Endothelial cell of umbilical vein (primary cell): Measurements from ENCODE around the gene MAX. TPM values are rescaled to one million over a fixed set of nuclear protein-coding genes. Genes with fewer than 3 reads are reported as not detected.

ENCODE experiments used
- Bru-seq: library from RNA; stranded (reverse); fragments of 400-500 nt; gene quantifications from one replicate; lab custom pipeline; 2021; lab: Mats Ljungman, UMichigan
- BruChase-seq, 2 experiments: library from RNA; stranded (reverse); fragments of 400-500 nt; gene quantifications; one replicate each; lab custom pipeline; 2021; lab: Mats Ljungman, UMichigan
- BruUV-seq: library from RNA; stranded (reverse); fragments of 400-500 nt; replicated peaks from 2 replicates; lab custom pipeline; 2021; lab: Mats Ljungman, UMichigan
- CTCF ChIA-PET: fragments of 300-600, 350-600 bp; sonication (Branson Sonifier 250); formaldehyde crosslinking; loops from one replicate; lab custom pipeline; 2021; ENCODE audit warnings: antibody characterized with exemption, inconsistent platforms; lab: Charles Lee
- POLR2A ChIA-PET: fragments of 300-600, 350-600 bp; sonication (Branson Sonifier 250); formaldehyde crosslinking; loops from one replicate; lab custom pipeline; 2021; ENCODE audit warnings: antibody characterized with exemption, inconsistent platforms; lab: Charles Lee
- DNase-seq: peaks from one replicate; pipeline ENCODE4 v3.0.0-alpha.2; 2011; ENCODE audit warnings: low read depth, low spot score
- FAIRE-seq: peaks from 2 replicates; lab custom pipeline; 2011; peaks lifted over from hg19 to GRCh38; lab: Jason Lieb, UNC
- H2AFZ ChIP-seq: 2 replicates; pipeline ENCODE4 v1.6.0; 2012; ENCODE audit warnings: low read depth, low read length, control low read depth, inconsistent platforms
- H3K27ac ChIP-seq: 2 replicates; pipeline ENCODE4 v1.5.1; 2011; ENCODE audit warnings: low read depth, mild to moderate bottlenecking, control low read depth, low read length, moderate library complexity; ENCODE audit not compliant: insufficient read depth
- H3K27me3 ChIP-seq, 2 experiments: 2 replicates each; pipeline versions ENCODE4 v1.6.0 to v1.6.1; 2011; ENCODE audit warnings: low read length in 2 of 2, mixed read lengths in 1 of 2; ENCODE audit not compliant: control insufficient read depth in 2 of 2, insufficient read depth in 2 of 2
- H3K36me3 ChIP-seq, 2 experiments: 2 replicates in 1 of 2; 3 replicates in 1 of 2; pipeline ENCODE4 v1.5.1; 2011; ENCODE audit warnings: low read length in 2 of 2, mild to moderate bottlenecking in 1 of 2, moderate library complexity in 1 of 2; ENCODE audit not compliant: control insufficient read depth in 2 of 2, insufficient read depth in 2 of 2; ENCODE audit errors: extremely low read depth in 1 of 2
- H3K4me1 ChIP-seq: 3 replicates; pipeline ENCODE4 v1.5.1; 2011; ENCODE audit warnings: mild to moderate bottlenecking, low read length; ENCODE audit not compliant: control insufficient read depth, insufficient read depth; ENCODE audit errors: extremely low read depth
- H3K4me2 ChIP-seq: 2 replicates; pipeline ENCODE4 v1.6.1; 2011; ENCODE audit warnings: low read length, control low read depth, mixed read lengths; ENCODE audit not compliant: insufficient read depth
- H3K4me3 ChIP-seq, 3 experiments: fragments of 200-600 bp in 1 of 3; sonication (generic), shearing (Covaris generic) in 1 of 3; replicated peaks in 1 of 3; 2 replicates each; pipeline ENCODE4 v1.5.1; 2011 to 2016; ENCODE audit warnings: control low read depth in 3 of 3, low read length in 3 of 3, mild to moderate bottlenecking in 2 of 3, inconsistent platforms in 1 of 3, low read depth in 1 of 3, moderate library complexity in 1 of 3; ENCODE audit not compliant: insufficient read depth in 1 of 3
- H3K79me2 ChIP-seq: 2 replicates; pipeline ENCODE4 v1.6.0; 2012; ENCODE audit warnings: low read length, inconsistent platforms; ENCODE audit not compliant: control insufficient read depth, insufficient read depth
- H3K9ac ChIP-seq: replicated peaks from 2 replicates; pipeline ENCODE3; 2011; ENCODE audit warnings: low read length, control low read depth; ENCODE audit not compliant: insufficient read depth; ENCODE audit errors: extremely low read depth
- H3K9me1 ChIP-seq: replicated peaks from 3 replicates; pipeline ENCODE4 v1.6.0; 2011; ENCODE audit warnings: mild to moderate bottlenecking, low read length; ENCODE audit not compliant: control insufficient read depth, insufficient read depth; ENCODE audit errors: extremely low read depth
- H3K9me3 ChIP-seq: replicated peaks from 2 replicates; pipeline ENCODE4 v1.5.1; 2012; ENCODE audit warnings: low read length, inconsistent platforms; ENCODE audit not compliant: control insufficient read depth, insufficient read depth
- H4K20me1 ChIP-seq: replicated peaks from 2 replicates; pipeline ENCODE3; 2011; ENCODE audit warnings: mild to moderate bottlenecking, low read length; ENCODE audit not compliant: control insufficient read depth, insufficient read depth; ENCODE audit errors: extremely low read depth
- CTCF ChIP-seq, 2 donors: IDR thresholded peaks; 1 replicate in 1 of 2; 2 replicates in 1 of 2; pipeline ENCODE4 v1.5.1; 2011; ENCODE audit warnings: low read length in 2 of 2, mild to moderate bottlenecking in 2 of 2, moderate library complexity in 2 of 2, control low read depth in 1 of 2, inconsistent platforms in 1 of 2, low read depth in 1 of 2; ENCODE audit not compliant: insufficient read depth in 1 of 2; ENCODE audit errors: extremely low read depth in 1 of 2
- EZH2 ChIP-seq: IDR thresholded peaks from 2 replicates; pipeline ENCODE4 v1.6.1; 2012; ENCODE audit warnings: borderline replicate concordance, low read depth, mild to moderate bottlenecking, moderate library complexity, low read length, inconsistent platforms; ENCODE audit not compliant: severe bottlenecking
- FOS ChIP-seq: IDR thresholded peaks from 2 replicates; pipeline ENCODE4 v1.6.1; 2011; ENCODE audit warnings: mild to moderate bottlenecking, low read length, moderate library complexity, borderline replicate concordance; ENCODE audit not compliant: insufficient read depth
- GATA2 ChIP-seq: IDR thresholded peaks from 2 replicates; pipeline ENCODE4 v1.7.0; 2011; ENCODE audit warnings: low read depth, mild to moderate bottlenecking, moderate library complexity, mixed read lengths, low read length; ENCODE audit not compliant: insufficient read length, insufficient read depth
- JUN ChIP-seq: IDR thresholded peaks from 2 replicates; pipeline ENCODE4 v1.6.1; 2011; ENCODE audit warnings: borderline replicate concordance, low read depth; ENCODE audit not compliant: insufficient read length, insufficient read depth
- MAX ChIP-seq: IDR thresholded peaks from 2 replicates; pipeline ENCODE4 v1.6.1; 2011; ENCODE audit not compliant: insufficient read depth, insufficient read length
- MYC ChIP-seq: IDR thresholded peaks from one replicate; pipeline ENCODE4 v1.6.1; 2011; ENCODE audit warnings: mild to moderate bottlenecking, low read depth, low read length
- POLR2A ChIP-seq: IDR thresholded peaks from 2 replicates; pipeline ENCODE4 v1.6.1; 2012; ENCODE audit warnings: low read depth, mild to moderate bottlenecking, control low read depth, low read length
- POLR2AphosphoS5 ChIP-seq: IDR thresholded peaks from 2 replicates; pipeline ENCODE4 v1.6.1; 2012; ENCODE audit warnings: low read depth, mild to moderate bottlenecking, control low read depth, low read length, moderate library complexity; ENCODE audit not compliant: insufficient read depth
- dilution Hi-C: fragments of 300-500 bp; cut with MboI; formaldehyde crosslinking; loops from one replicate; pipeline ENCODE4 v1.15.0; 2019; ENCODE audit warnings: low sequenced_read_pairs; ENCODE audit not compliant: extremely low pct_ligation_motif_present
- intact Hi-C: fragments of 100-400 bp; cut with micrococcal nuclease; formaldehyde crosslinking; loops from one replicate; pipeline ENCODE4 v1.10.0; 2022
- long read RNA-seq: library from polyadenylated mRNA; stranded (forward); transcript quantifications from one replicate; pipeline ENCODE4 v2.0.0, GENCODE V29; 2021
- polyA minus RNA-seq, 3 experiments: library from RNA; depleted of rRNA, polyadenylated mRNA; stranded (reverse); fragments of >200 nt; gene quantifications; 1 replicate in 1 of 3; 2 replicates in 2 of 3; pipeline ENCODE4 v1.2.3, GENCODE V29; 2011
- polyA plus RNA-seq, 4 experiments: library from polyadenylated mRNA; depleted of rRNA in 3 of 4; stranded (reverse) in 3 of 4; unstranded in 1 of 4; fragments of >200 nt; gene quantifications; 2 replicates each; pipeline versions ENCODE4 v1.2.1 to v1.2.3, GENCODE V29; 2011 to 2012; ENCODE audit warnings: missing spikeins in 1 of 4
- total RNA-seq: library from RNA; stranded (reverse); gene quantifications from 2 replicates; pipeline ENCODE4 v1.2.3, GENCODE V29; 2021

MAX gene
- total RNA-seq (79.5 and 84.6 TPM in 2 replicates), polyA plus RNA-seq (57.1 and 70.1 TPM in 2 replicates), polyA minus RNA-seq (57.9 and 82.4 TPM in 2 replicates), Bru-seq, nascent RNA (percentile 69 among the genes with signal in this experiment), BruChase-seq, experiment 1, labeled RNA remaining after a 6-hour chase (percentile 62 among the genes with signal in this experiment), BruChase-seq, experiment 2, labeled RNA remaining after a 2-hour chase (percentile 74 among the genes with signal in this experiment)
- polyA plus RNA-seq (2011; cell fraction: cytosol; rRNA removed): 61.0 and 63.8 TPM in 2 replicates
- 55.7 and 56.7 TPM in 2 replicates for polyA plus RNA-seq (2011; cell fraction: nucleus; rRNA removed)
- polyA plus RNA-seq (2012): 44.9 and 51.4 TPM in 2 replicates
- polyA minus RNA-seq (2011; cell fraction: cytosol; rRNA and poly(A)+ RNA removed): 23.1 TPM
- polyA minus RNA-seq (2011; cell fraction: nucleus; rRNA and poly(A)+ RNA removed): 53.7 and 61.6 TPM in 2 replicates
- long read RNA-seq, transcript MAX-201 (4 exons, 897 nt): minor isoform, 13 of 87 reads
- long read RNA-seq, transcript MAX-205 (5 exons, 1,546 nt): minor isoform, 12 of 87 reads
- long read RNA-seq, transcript MAX-204 (4 exons, 1,973 nt): major isoform, 27 of 87 reads
- long read RNA-seq, partial matches to known transcripts: 4 of 87 reads
- long read RNA-seq, other reads (novel, unspliced or antisense): 25 of 87 reads

- dilution Hi-C loops: no loop called here
- intact Hi-C loops: loop anchor here (1.0 to 5.0 kb wide), 4 partner anchors 28 to 310 kb away; partner anchors contain the start of genes FNTB and FUT8
- CTCF ChIA-PET: interaction anchor here (0.7 to 2.0 kb wide), 12 partner anchors 9 to 722 kb away, joined by 3 to 6 read pairs (median 4); partner anchors contain the start of gene FNTB
- TF ChIP-seq EZH2 (no peak), POLR2A (peak; percentile 65), MAX (peak; percentile 97), FOS (no peak), GATA2 (no peak), JUN (no peak), POLR2AphosphoS5 (peak; percentile 73), MYC (peak; percentile 97), CTCF (IDR thresholded peaks at IDR 0.05; ENCODE audit: extremely low read depth in 1 of 2, insufficient read depth in 1 of 2, low read depth in 1 of 2, low read length in 2 of 2) (no peak)
- Histone ChIP-seq H3K9me3 (no peaks in the 10 kb centered on the region), H4K20me1 (peaks cover 3% of the 10 kb centered on the region), H3K27me3 (no peaks in the 10 kb centered on the region), H3K9ac (peak within 1 kb of the TSS; percentile 94), H3K4me3 (peak within 1 kb of the TSS; percentile 87 to 93 (median 91)), H3K79me2 (peaks cover 37% of the 10 kb centered on the region), H3K4me2 (peak within 1 kb of the TSS; percentile 93), H3K9me1 (no peaks in the 10 kb centered on the region), H3K27ac (peak within 1 kb of the TSS; percentile 74), H2AFZ (peak within 1 kb of the TSS; percentile 80), H3K36me3 (no peaks in the 10 kb centered on the region), H3K4me1 (peaks cover 35% of the 10 kb centered on the region)
- TSS peak; percentile 53 for BruUV-seq
- POLR2A ChIA-PET: interaction anchor here (0.5 to 0.9 kb wide), 5 partner anchors 9 to 1194 kb away, joined by 3 to 5 read pairs (median 3); no protein-coding TSS in a partner anchor
- FAIRE-seq (peak; percentile 94), DNase-seq (peak; percentile 99)
Measured at GRCh38 chr14:65102441-65103149, at the start of gene MAX. MAX (minus strand) TSS chr14:65102517; CDS start chr14:65102339, 178 bp downstream.
